ENCODE measurements around the gene PDK1. TPM values are rescaled to one million over a fixed set of nuclear protein-coding genes. Genes with fewer than 3 reads are reported as not detected.
"Not testable (repeated sequence)": the region's sequence is repeated elsewhere in the genome, so short reads cannot be mapped to it uniquely, and the experiment has no call there.

The PDK1 gene
- total RNA-seq, 2 experiments from 2014 or later, result 56.8 to 85.5 TPM

GRCh38 chr2:172532461-172532860 lies 23.4 kb upstream of the PDK1 start:
- intact Hi-C loops (cut with DNase I, micrococcal nuclease); H3K27ac Mint-ChIP-seq; ATAC-seq; H3K4me3 Mint-ChIP-seq; DNase-seq; H3K4me1 Mint-ChIP-seq; H3K27me3 Mint-ChIP-seq: not testable (repeated sequence)
- Mint-ChIP-seq H3K9me3 (ENCODE audit: low read depth) (peaks cover 26% of the 10 kb centered on the region), H3K36me3 (ENCODE audit: low read depth) (peaks cover 52% of the 10 kb centered on the region)
- POLR2A ChIA-PET, result interaction anchor here (0.7 kb wide), 1 partner anchor 16 kb away, joined by 3 read pairs; no protein-coding TSS in a partner anchor
- CTCF ChIA-PET, result interaction anchor here (0.6 kb wide), 2 partner anchors 61 to 390 kb away, joined by 3 read pairs; no protein-coding TSS in a partner anchor

- Mint-ChIP-seq H3K27me3 (no peaks in the 10 kb centered on the region), H3K27ac (no peak overlapping the region), H3K4me1 (no peaks in the 10 kb centered on the region), H3K36me3 (ENCODE audit: low read depth) (peaks cover 52% of the 10 kb centered on the region), H3K9me3 (ENCODE audit: low read depth) (peaks cover 26% of the 10 kb centered on the region), H3K4me3 (no peak overlapping the region)
- intact Hi-C loops (cut with DNase I, micrococcal nuclease), result no loop called here
- ATAC-seq, result peak; percentile 19
- ChIA-PET POLR2A (no interaction called here), CTCF (interaction anchor here (0.7 kb wide), 1 partner anchor 1227 kb away, joined by 3 read pairs; no protein-coding TSS in a partner anchor)
- DNase-seq, result no peak
These were observed 22.2 kb upstream of the PDK1 start for GRCh38 chr2:172533687-172534086.

GRCh38 chr2:172535119-172535518 lies 20.8 kb upstream of the PDK1 start:
- no peaks in the 10 kb centered on the region for H3K27me3 Mint-ChIP-seq
- H3K9me3 Mint-ChIP-seq (ENCODE audit: low read depth), result peaks cover 27% of the 10 kb centered on the region
- no peaks in the 10 kb centered on the region for H3K4me1 Mint-ChIP-seq
- intact Hi-C loops (cut with DNase I, micrococcal nuclease), result no loop called here
- no peak overlapping the region for H3K27ac Mint-ChIP-seq
- H3K36me3 Mint-ChIP-seq (ENCODE audit: low read depth), result peaks cover 47% of the 10 kb centered on the region
- no peak for DNase-seq
- CTCF ChIA-PET, result no interaction called here
- H3K4me3 Mint-ChIP-seq, result no peak overlapping the region
- POLR2A ChIA-PET, result no interaction called here
- no peak for ATAC-seq

GRCh38 chr2:172537851-172538250 lies 18.0 kb upstream of the PDK1 start:
- CTCF ChIA-PET; H3K4me1 Mint-ChIP-seq; H3K27me3 Mint-ChIP-seq; H3K27ac Mint-ChIP-seq; POLR2A ChIA-PET; ATAC-seq; H3K4me3 Mint-ChIP-seq; DNase-seq; intact Hi-C loops (cut with DNase I, micrococcal nuclease): not testable (repeated sequence)
- H3K9me3 Mint-ChIP-seq (ENCODE audit: low read depth), result peaks cover 25% of the 10 kb centered on the region
- H3K36me3 Mint-ChIP-seq (ENCODE audit: low read depth), result peaks cover 38% of the 10 kb centered on the region

GRCh38 chr2:172539767-172540166 lies 16.1 kb upstream of the PDK1 start:
- ChIA-PET POLR2A (no interaction called here), CTCF (interaction anchor here (1.0 kb wide), 1 partner anchor 82 kb away, joined by 3 read pairs; no protein-coding TSS in a partner anchor)
- peaks cover 32% of the 10 kb centered on the region for H3K9me3 Mint-ChIP-seq (ENCODE audit: low read depth)

DNA sequence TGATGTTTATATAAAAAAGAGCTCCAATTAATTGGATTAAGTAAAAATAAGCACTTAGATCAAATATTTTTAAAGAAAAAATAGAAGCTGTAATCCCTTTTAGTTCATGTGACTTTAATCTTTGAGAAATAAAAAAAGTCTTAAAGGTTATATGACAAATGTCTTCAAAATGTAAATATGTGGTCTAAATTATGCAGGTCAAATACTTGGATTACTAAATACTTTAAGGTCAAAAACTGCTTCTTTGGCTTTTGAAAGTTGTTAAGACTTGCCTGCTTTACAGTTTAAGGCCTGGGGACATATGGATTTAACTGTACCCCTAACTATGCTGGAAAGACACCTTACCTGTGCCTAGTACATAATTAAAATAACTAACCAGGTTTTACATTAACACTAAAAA lies 15.5 kb upstream of the PDK1 start:
- Mint-ChIP-seq H3K27ac (no peak overlapping the region), H3K4me3 (no peak overlapping the region), H3K9me3 (ENCODE audit: low read depth) (peaks cover 28% of the 10 kb centered on the region), H3K36me3 (ENCODE audit: low read depth) (peaks cover 36% of the 10 kb centered on the region), H3K4me1 (no peaks in the 10 kb centered on the region), H3K27me3 (no peaks in the 10 kb centered on the region)
- intact Hi-C loops (cut with DNase I, micrococcal nuclease), result no loop called here
- ATAC-seq (no peak), DNase-seq (no peak)
- CTCF ChIA-PET, result interaction anchor here (1.0 kb wide), 1 partner anchor 83 kb away, joined by 3 read pairs; no protein-coding TSS in a partner anchor
- POLR2A ChIA-PET, result no interaction called here

More at GRCh38 chr2:172539767-172540166, 16.1 kb upstream of the PDK1 start:
- Mint-ChIP-seq H3K27me3 (no peaks in the 10 kb centered on the region), H3K27ac (no peak overlapping the region), H3K4me1 (no peaks in the 10 kb centered on the region), H3K36me3 (ENCODE audit: low read depth) (peaks cover 38% of the 10 kb centered on the region), H3K4me3 (no peak overlapping the region)
- ATAC-seq (no peak), DNase-seq (no peak)
- intact Hi-C loops (cut with DNase I, micrococcal nuclease), result no loop called here

- H3K27ac Mint-ChIP-seq, result no peak overlapping the region
- DNase-seq (no peak), ATAC-seq (no peak)
- intact Hi-C loops (cut with DNase I, micrococcal nuclease), result no loop called here
- peaks cover 15% of the 10 kb centered on the region for H3K4me1 Mint-ChIP-seq
- H3K27me3 Mint-ChIP-seq, result no peaks in the 10 kb centered on the region
- H3K9me3 Mint-ChIP-seq (ENCODE audit: low read depth), result peaks cover 19% of the 10 kb centered on the region
- peaks cover 44% of the 10 kb centered on the region for H3K36me3 Mint-ChIP-seq (ENCODE audit: low read depth)
- H3K4me3 Mint-ChIP-seq, result no peak overlapping the region
- ChIA-PET CTCF (no interaction called here), POLR2A (no interaction called here)
These were observed 10.3 kb upstream of the PDK1 start for GRCh38 chr2:172545408-172546075.

- CTCF ChIA-PET, result interaction anchor here (1.0 kb wide), 1 partner anchor 83 kb away, joined by 3 read pairs; no protein-coding TSS in a partner anchor
- H3K27me3 Mint-ChIP-seq, result peaks cover 3% of the 10 kb centered on the region
- POLR2A ChIA-PET, result interaction anchor here (0.5 to 0.6 kb wide), 2 partner anchors 9 to 17 kb away, joined by 3 read pairs; no protein-coding TSS in a partner anchor
These were observed 6.8 kb upstream of the PDK1 start for GRCh38 chr2:172549131-172549530.

GRCh38 chr2:172549802-172550201 lies 6.1 kb upstream of the PDK1 start:
- peaks cover 34% of the 10 kb centered on the region for H3K36me3 Mint-ChIP-seq (ENCODE audit: low read depth)
- peaks cover 43% of the 10 kb centered on the region for H3K4me1 Mint-ChIP-seq
- POLR2A ChIA-PET, result interaction anchor here (0.6 kb wide), 1 partner anchor 8 kb away, joined by 3 read pairs; no protein-coding TSS in a partner anchor
- H3K9me3 Mint-ChIP-seq (ENCODE audit: low read depth); H3K4me3 Mint-ChIP-seq; H3K27ac Mint-ChIP-seq; ATAC-seq; H3K27me3 Mint-ChIP-seq; CTCF ChIA-PET; DNase-seq: not testable (repeated sequence)
- intact Hi-C loops (cut with DNase I, micrococcal nuclease), result loop anchor here in 1 of 2 experiments (5.0 kb wide), 1 partner anchor 53 kb away; no protein-coding TSS in a partner anchor

More at GRCh38 chr2:172549131-172549530, 6.8 kb upstream of the PDK1 start:
- H3K36me3 Mint-ChIP-seq (ENCODE audit: low read depth), result peaks cover 35% of the 10 kb centered on the region
- DNase-seq (no peak), ATAC-seq (no peak)
- no peak overlapping the region for H3K27ac Mint-ChIP-seq
- intact Hi-C loops (cut with DNase I, micrococcal nuclease), result no loop called here
- H3K9me3 Mint-ChIP-seq (ENCODE audit: low read depth), result peaks cover 7% of the 10 kb centered on the region
- H3K4me3 Mint-ChIP-seq, result no peak overlapping the region
- H3K4me1 Mint-ChIP-seq, result peaks cover 39% of the 10 kb centered on the region

DNA sequence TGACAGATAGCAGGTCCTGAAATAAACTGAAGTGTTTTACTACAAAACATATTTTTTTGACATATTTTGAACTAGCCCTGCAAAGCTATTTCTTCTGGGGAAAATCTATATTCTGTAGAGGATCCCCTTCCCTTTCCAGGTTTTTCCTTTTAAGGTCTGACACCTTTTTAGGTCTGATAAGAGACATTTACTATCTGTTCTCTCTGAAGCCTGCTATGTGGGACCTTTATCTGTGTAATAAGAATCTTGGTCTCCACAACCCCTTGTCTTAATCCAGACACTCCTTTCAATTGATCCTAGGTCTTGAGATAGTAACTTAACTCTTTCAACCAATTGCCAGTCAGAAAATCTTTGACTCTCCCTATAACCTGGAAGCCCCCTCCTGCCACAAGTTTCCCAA lies 5.5 kb upstream of the PDK1 start:
- H3K4me1 Mint-ChIP-seq, result peaks cover 47% of the 10 kb centered on the region
- peaks cover 6% of the 10 kb centered on the region for H3K27me3 Mint-ChIP-seq
- DNase-seq (no peak), ATAC-seq (no peak)
- no peak overlapping the region for H3K27ac Mint-ChIP-seq
- peaks cover 2% of the 10 kb centered on the region for H3K9me3 Mint-ChIP-seq (ENCODE audit: low read depth)
- CTCF ChIA-PET, result no interaction called here
- POLR2A ChIA-PET, result no interaction called here
- peaks cover 36% of the 10 kb centered on the region for H3K36me3 Mint-ChIP-seq (ENCODE audit: low read depth)
- intact Hi-C loops (cut with DNase I, micrococcal nuclease), result loop anchor here in 1 of 2 experiments (5.0 kb wide), 1 partner anchor 53 kb away; no protein-coding TSS in a partner anchor
- no peak overlapping the region for H3K4me3 Mint-ChIP-seq

GRCh38 chr2:172551271-172551670 lies 4.6 kb upstream of the PDK1 start:
- ATAC-seq, result no peak

More at GRCh38 chr2:172551271-172551670, 4.6 kb upstream of the PDK1 start:
- ChIA-PET CTCF (no interaction called here), POLR2A (no interaction called here)
- H3K36me3 Mint-ChIP-seq (ENCODE audit: low read depth), result peaks cover 29% of the 10 kb centered on the region
- H3K27me3 Mint-ChIP-seq, result peaks cover 6% of the 10 kb centered on the region
- H3K9me3 Mint-ChIP-seq (ENCODE audit: low read depth), result peaks cover 2% of the 10 kb centered on the region
- peaks cover 47% of the 10 kb centered on the region for H3K4me1 Mint-ChIP-seq
- intact Hi-C loops (cut with DNase I, micrococcal nuclease), result loop anchor here in 1 of 2 experiments (5.0 kb wide), 1 partner anchor 54 kb away; no protein-coding TSS in a partner anchor
- no peak overlapping the region for H3K27ac Mint-ChIP-seq
- no peak overlapping the region for H3K4me3 Mint-ChIP-seq
- no peak for DNase-seq

All from activated CD4-positive, alpha-beta T cell treated with anti-CD3 and anti-CD28 coated beads for 36 hours (primary cell).